ENCODE data around the gene JAML. TPM values are rescaled to one million over a fixed set of nuclear protein-coding genes. Genes with fewer than 3 reads are reported as not detected.

The JAML gene
- total RNA-seq, 1 experiment from 2014 or later: 0.30 TPM

DNA sequence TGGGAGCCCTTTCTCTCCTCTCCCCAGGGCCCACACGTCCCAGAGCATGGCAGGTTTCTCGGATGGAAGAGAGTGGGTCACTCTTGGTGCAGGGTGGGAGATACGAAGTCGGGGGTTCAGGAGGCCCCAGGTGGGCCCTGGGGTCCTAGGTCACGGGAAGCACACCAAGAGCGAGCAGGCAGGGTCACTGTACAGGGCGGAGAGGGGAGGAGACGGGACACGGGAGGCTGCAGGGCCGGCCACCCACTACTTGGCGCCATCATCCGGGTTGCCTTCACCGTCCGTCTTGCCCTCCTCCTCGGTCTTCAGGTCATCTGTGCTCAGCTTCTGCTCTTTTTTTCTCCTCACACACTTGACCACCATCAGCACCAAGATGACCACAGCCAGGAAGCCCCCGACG, 58.2 kb downstream of the JAML start:
- no peaks in the 10 kb centered on the region for H4K20me1 ChIP-seq (ENCODE audit: insufficient read depth)
- no peaks in the 10 kb centered on the region for H3K27me3 ChIP-seq (ENCODE audit: insufficient read depth, low read length)
- ATAC-seq (no peak), DNase-seq (ENCODE audit: low read depth, low spot score) (no peak)
- H3K9me3 ChIP-seq (ENCODE audit: control insufficient read depth in 1 of 2, insufficient read depth in 1 of 2, low read depth in 1 of 2, low read length in 2 of 2): no peaks in the 10 kb centered on the region
- no peak overlapping the region for H2AFZ ChIP-seq (ENCODE audit: low read depth, low read length, poor library complexity, severe bottlenecking)
- H3K9me2 ChIP-seq (ENCODE audit: insufficient read depth): no peaks in the 10 kb centered on the region
- ChIA-PET RAD21 (ENCODE audit: low non-redundant PET in 1 of 2, low total read pairs in 2 of 2, uncharacterized antibody in 2 of 2, unreplicated experiment in 2 of 2) (no interaction called here), POLR2A (no interaction called here), CTCF (no interaction called here)
- BruUV-seq (replicated peaks): no TSS peak
- H3K27ac ChIP-seq (ENCODE audit: low read depth, low read length): no peak overlapping the region
- H3K79me2 ChIP-seq (ENCODE audit: insufficient read depth, low read length): no peaks in the 10 kb centered on the region
- no peak overlapping the region for H3K4me2 ChIP-seq (ENCODE audit: low read length)
- H3K4me1 ChIP-seq (ENCODE audit: control insufficient read depth in 1 of 2, insufficient read depth in 2 of 2, low read length in 2 of 2): peaks cover 0 to 3% of the 10 kb centered on the region in 2 experiments; a peak in 1 of 4 replicates
- intact Hi-C loops (cut with micrococcal nuclease): no loop called here
- no peak overlapping the region for H3K9ac ChIP-seq (ENCODE audit: low read length)
- H3K4me3 ChIP-seq (replicated peaks in 1 of 2; ENCODE audit: low read depth in 1 of 2, low read length in 2 of 2): no peak overlapping the region
- TF ChIP-seq, protein P1, sequence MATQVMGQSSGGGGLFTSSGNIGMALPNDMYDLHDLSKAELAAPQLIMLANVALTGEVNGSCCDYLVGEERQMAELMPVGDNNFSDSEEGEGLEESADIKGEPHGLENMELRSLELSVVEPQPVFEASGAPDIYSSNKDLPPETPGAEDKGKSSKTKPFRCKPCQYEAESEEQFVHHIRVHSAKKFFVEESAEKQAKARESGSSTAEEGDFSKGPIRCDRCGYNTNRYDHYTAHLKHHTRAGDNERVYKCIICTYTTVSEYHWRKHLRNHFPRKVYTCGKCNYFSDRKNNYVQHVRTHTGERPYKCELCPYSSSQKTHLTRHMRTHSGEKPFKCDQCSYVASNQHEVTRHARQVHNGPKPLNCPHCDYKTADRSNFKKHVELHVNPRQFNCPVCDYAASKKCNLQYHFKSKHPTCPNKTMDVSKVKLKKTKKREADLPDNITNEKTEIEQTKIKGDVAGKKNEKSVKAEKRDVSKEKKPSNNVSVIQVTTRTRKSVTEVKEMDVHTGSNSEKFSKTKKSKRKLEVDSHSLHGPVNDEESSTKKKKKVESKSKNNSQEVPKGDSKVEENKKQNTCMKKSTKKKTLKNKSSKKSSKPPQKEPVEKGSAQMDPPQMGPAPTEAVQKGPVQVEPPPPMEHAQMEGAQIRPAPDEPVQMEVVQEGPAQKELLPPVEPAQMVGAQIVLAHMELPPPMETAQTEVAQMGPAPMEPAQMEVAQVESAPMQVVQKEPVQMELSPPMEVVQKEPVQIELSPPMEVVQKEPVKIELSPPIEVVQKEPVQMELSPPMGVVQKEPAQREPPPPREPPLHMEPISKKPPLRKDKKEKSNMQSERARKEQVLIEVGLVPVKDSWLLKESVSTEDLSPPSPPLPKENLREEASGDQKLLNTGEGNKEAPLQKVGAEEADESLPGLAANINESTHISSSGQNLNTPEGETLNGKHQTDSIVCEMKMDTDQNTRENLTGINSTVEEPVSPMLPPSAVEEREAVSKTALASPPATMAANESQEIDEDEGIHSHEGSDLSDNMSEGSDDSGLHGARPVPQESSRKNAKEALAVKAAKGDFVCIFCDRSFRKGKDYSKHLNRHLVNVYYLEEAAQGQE (IDR thresholded peaks at IDR 0.05; ENCODE audit: low read depth): no peak
- TF ChIP-seq YY1 (IDR thresholded peaks at IDR 0.05; ENCODE audit: extremely low read depth, insufficient replicate concordance, low read depth, low read length) (no peak), SRF (IDR thresholded peaks at IDR 0.05; ENCODE audit: low read depth) (no peak), JUND (IDR thresholded peaks at IDR 0.05) (no peak), SIN3A (IDR thresholded peaks at IDR 0.05; ENCODE audit: low read depth) (no peak), EZH2 (IDR thresholded peaks at IDR 0.05) (no peak), SP1 (IDR thresholded peaks at IDR 0.05; ENCODE audit: low read depth) (no peak), ZFX (IDR thresholded peaks at IDR 0.05) (no peak), TCF7L2 (IDR thresholded peaks at IDR 0.05; ENCODE audit: borderline replicate concordance, extremely low read depth, insufficient read depth, insufficient read length) (no peak), POLR2A (IDR thresholded peaks at IDR 0.05; ENCODE audit: borderline replicate concordance, extremely low read depth, insufficient read depth, insufficient read length) (no peak), FOSL1 (IDR thresholded peaks at IDR 0.05; ENCODE audit: low read depth) (no peak), EGR1 (IDR thresholded peaks at IDR 0.05; ENCODE audit: low read depth) (no peak), CEBPB (IDR thresholded peaks at IDR 0.05; ENCODE audit: low read depth) (no peak), CBX3 (IDR thresholded peaks at IDR 0.05; ENCODE audit: low read depth) (no peak), RAD21 (IDR thresholded peaks at IDR 0.05; ENCODE audit: low read depth) (no peak), ELF1 (IDR thresholded peaks at IDR 0.05; ENCODE audit: borderline replicate concordance, low read depth) (no peak)
- TF ChIP-seq, protein P2, sequence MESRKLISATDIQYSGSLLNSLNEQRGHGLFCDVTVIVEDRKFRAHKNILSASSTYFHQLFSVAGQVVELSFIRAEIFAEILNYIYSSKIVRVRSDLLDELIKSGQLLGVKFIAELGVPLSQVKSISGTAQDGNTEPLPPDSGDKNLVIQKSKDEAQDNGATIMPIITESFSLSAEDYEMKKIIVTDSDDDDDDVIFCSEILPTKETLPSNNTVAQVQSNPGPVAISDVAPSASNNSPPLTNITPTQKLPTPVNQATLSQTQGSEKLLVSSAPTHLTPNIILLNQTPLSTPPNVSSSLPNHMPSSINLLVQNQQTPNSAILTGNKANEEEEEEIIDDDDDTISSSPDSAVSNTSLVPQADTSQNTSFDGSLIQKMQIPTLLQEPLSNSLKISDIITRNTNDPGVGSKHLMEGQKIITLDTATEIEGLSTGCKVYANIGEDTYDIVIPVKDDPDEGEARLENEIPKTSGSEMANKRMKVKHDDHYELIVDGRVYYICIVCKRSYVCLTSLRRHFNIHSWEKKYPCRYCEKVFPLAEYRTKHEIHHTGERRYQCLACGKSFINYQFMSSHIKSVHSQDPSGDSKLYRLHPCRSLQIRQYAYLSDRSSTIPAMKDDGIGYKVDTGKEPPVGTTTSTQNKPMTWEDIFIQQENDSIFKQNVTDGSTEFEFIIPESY (IDR thresholded peaks at IDR 0.05; ENCODE audit: extremely low read depth, insufficient replicate concordance, low read length): no peak
- TF ChIP-seq, protein P3, sequence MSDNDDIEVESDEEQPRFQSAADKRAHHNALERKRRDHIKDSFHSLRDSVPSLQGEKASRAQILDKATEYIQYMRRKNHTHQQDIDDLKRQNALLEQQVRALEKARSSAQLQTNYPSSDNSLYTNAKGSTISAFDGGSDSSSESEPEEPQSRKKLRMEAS (IDR thresholded peaks at IDR 0.05): no peak
- TF ChIP-seq, protein P4, sequence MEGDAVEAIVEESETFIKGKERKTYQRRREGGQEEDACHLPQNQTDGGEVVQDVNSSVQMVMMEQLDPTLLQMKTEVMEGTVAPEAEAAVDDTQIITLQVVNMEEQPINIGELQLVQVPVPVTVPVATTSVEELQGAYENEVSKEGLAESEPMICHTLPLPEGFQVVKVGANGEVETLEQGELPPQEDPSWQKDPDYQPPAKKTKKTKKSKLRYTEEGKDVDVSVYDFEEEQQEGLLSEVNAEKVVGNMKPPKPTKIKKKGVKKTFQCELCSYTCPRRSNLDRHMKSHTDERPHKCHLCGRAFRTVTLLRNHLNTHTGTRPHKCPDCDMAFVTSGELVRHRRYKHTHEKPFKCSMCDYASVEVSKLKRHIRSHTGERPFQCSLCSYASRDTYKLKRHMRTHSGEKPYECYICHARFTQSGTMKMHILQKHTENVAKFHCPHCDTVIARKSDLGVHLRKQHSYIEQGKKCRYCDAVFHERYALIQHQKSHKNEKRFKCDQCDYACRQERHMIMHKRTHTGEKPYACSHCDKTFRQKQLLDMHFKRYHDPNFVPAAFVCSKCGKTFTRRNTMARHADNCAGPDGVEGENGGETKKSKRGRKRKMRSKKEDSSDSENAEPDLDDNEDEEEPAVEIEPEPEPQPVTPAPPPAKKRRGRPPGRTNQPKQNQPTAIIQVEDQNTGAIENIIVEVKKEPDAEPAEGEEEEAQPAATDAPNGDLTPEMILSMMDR (IDR thresholded peaks at IDR 0.05 in 2 of 3, conservative IDR thresholded peaks at IDR 0.05 in 1 of 3; ENCODE audit: borderline replicate concordance in 1 of 3, insufficient read depth in 1 of 3, low read depth in 2 of 3, low read length in 2 of 3): no peak
- no peaks in the 10 kb centered on the region for H3K36me3 ChIP-seq (ENCODE audit: control insufficient read depth in 1 of 2, insufficient read depth in 2 of 2, low read length in 2 of 2)
